SK-N-SH (cell line): ENCODE results near the gene SNX8. TPM values are rescaled to one million over a fixed set of nuclear protein-coding genes. Genes with fewer than 3 reads are reported as not detected.

Source experiments
- CTCF ChIA-PET: fragments of 300-600, 350-600 bp; formaldehyde crosslinking; extraction: SDS; loops from one replicate; lab custom pipeline; 2021; lab: Yijun Ruan, JAX
- POLR2A ChIA-PET: fragments of 350-600 bp; sonication (Branson Sonifier 250); formaldehyde crosslinking; extraction: SDS; loops from one replicate; lab custom pipeline; 2020; ENCODE audit warnings: antibody characterized with exemption, inconsistent platforms; lab: Yijun Ruan, JAX
- DNase-seq: peaks from one replicate; pipeline ENCODE4 v3.0.0; 2012
- H2AFZ ChIP-seq: fragments of 200-600 bp; sonication (generic); 2 replicates; pipeline ENCODE4 v1.8.1; 2016; ENCODE audit warnings: antibody characterized with exemption, mild to moderate bottlenecking, low read depth
- H3F3A ChIP-seq: fragments of 200-600 bp; sonication (generic); replicated peaks from 2 replicates; pipeline ENCODE3; 2016; ENCODE audit warnings: antibody characterized with exemption, mild to moderate bottlenecking; ENCODE audit not compliant: insufficient read depth
- H3K27ac ChIP-seq, 2 experiments: fragments of 200-500 bp in 1 of 2; fragments of 200-600 bp in 1 of 2; sonication (Bioruptor generic) in 1 of 2; sonication (generic), shearing (Covaris generic) in 1 of 2; 2 replicates each; pipeline versions ENCODE4 v1.5.1 to v1.6.1; 2014 to 2016; ENCODE audit warnings: low read depth in 2 of 2, inconsistent platforms in 1 of 2, low read length in 1 of 2, mild to moderate bottlenecking in 1 of 2, mixed read lengths in 1 of 2
- H3K27me3 ChIP-seq: fragments of 200-600 bp; sonication (generic), shearing (Covaris generic); 2 replicates; pipeline ENCODE4 v1.6.1; 2016; ENCODE audit warnings: mixed run types; ENCODE audit not compliant: insufficient read depth
- H3K36me3 ChIP-seq, 2 experiments: fragments of 200-500 bp in 1 of 2; fragments of 200-600 bp in 1 of 2; sonication (Bioruptor generic) in 1 of 2; sonication (generic) in 1 of 2; replicated peaks in 1 of 2; 2 replicates each; pipeline versions ENCODE3 to v1.5.1; 2014 to 2016; ENCODE audit warnings: low read length in 1 of 2, mild to moderate bottlenecking in 1 of 2; ENCODE audit not compliant: insufficient read depth in 2 of 2, control insufficient read depth in 1 of 2
- H3K4me1 ChIP-seq, 2 experiments: fragments of 200-500 bp in 1 of 2; fragments of 200-600 bp in 1 of 2; sonication (Bioruptor generic) in 1 of 2; sonication (generic), shearing (Covaris generic) in 1 of 2; 2 replicates each; pipeline versions ENCODE4 v1.5.1 to v1.6.1; 2014 to 2016; ENCODE audit warnings: low read depth in 1 of 2, low read length in 1 of 2, mixed run types in 1 of 2; ENCODE audit not compliant: insufficient read depth in 2 of 2, control insufficient read depth in 1 of 2
- H3K4me2 ChIP-seq: fragments of 200-600 bp; sonication (generic), shearing (Covaris generic); 2 replicates; pipeline ENCODE4 v1.6.1; 2017; ENCODE audit warnings: mixed run types
- H3K4me3 ChIP-seq, 2 experiments: fragments of 200-500 bp in 1 of 2; fragments of 200-600 bp in 1 of 2; sonication (Bioruptor generic) in 1 of 2; sonication (generic), shearing (Covaris generic) in 1 of 2; 2 replicates each; pipeline versions ENCODE4 v1.5.1 to v1.8.1; 2014 to 2016; ENCODE audit warnings: low read depth in 2 of 2, inconsistent platforms in 1 of 2, low read length in 1 of 2, mild to moderate bottlenecking in 1 of 2, mixed read lengths in 1 of 2, moderate library complexity in 1 of 2
- H3K79me2 ChIP-seq: fragments of 200-600 bp; sonication (generic); 2 replicates; pipeline ENCODE4 v1.8.1; 2017; ENCODE audit warnings: mild to moderate bottlenecking; ENCODE audit not compliant: insufficient read depth
- H3K9ac ChIP-seq: fragments of 200-600 bp; sonication (generic); 2 replicates; pipeline ENCODE4 v1.6.1; 2017; ENCODE audit warnings: mixed run types
- H3K9me2 ChIP-seq: fragments of 200-600 bp; sonication (generic); 2 replicates; pipeline ENCODE4 v1.6.1; 2017; ENCODE audit warnings: mixed run types
- H3K9me3 ChIP-seq: fragments of 200-600 bp; sonication (generic); 2 replicates; pipeline ENCODE4 v1.6.1; 2017; ENCODE audit warnings: mixed run types, mild to moderate bottlenecking, moderate library complexity
- H4K20me1 ChIP-seq: fragments of 200-600 bp; sonication (generic); 2 replicates; pipeline ENCODE4 v1.6.1; 2017; ENCODE audit warnings: mild to moderate bottlenecking, mixed run types; ENCODE audit not compliant: insufficient read depth
- CHD2 ChIP-seq: fragments of 150-350 bp; IDR thresholded peaks from 2 replicates; pipeline ENCODE4 v1.6.1; 2018; ENCODE audit warnings: low read length; ENCODE audit not compliant: partially characterized antibody
- NFIC ChIP-seq: IDR thresholded peaks from 2 replicates; pipeline ENCODE4 v1.4.0; 2012; ENCODE audit warnings: borderline replicate concordance
- POLR2AphosphoS5 ChIP-seq: IDR thresholded peaks from 2 replicates; pipeline ENCODE4 v1.6.1; 2012; ENCODE audit warnings: low read depth, low read length
- SMC3 ChIP-seq: IDR thresholded peaks from 2 replicates; pipeline ENCODE4 v1.6.1; 2012; ENCODE audit warnings: low read depth, low read length, improper control_type of control experiment
- TAF1 ChIP-seq: IDR thresholded peaks from 2 replicates; pipeline ENCODE4 v1.6.1; 2012; ENCODE audit warnings: low read depth, mild to moderate bottlenecking, low read length, moderate library complexity, borderline replicate concordance
- TCF12 ChIP-seq: IDR thresholded peaks from 2 replicates; pipeline ENCODE4 v1.4.0; 2012
- TEAD4 ChIP-seq: IDR thresholded peaks from 2 replicates; pipeline ENCODE4 v1.4.0; 2012; ENCODE audit warnings: mild to moderate bottlenecking, borderline replicate concordance; ENCODE audit not compliant: insufficient read depth
- YY1 ChIP-seq: IDR thresholded peaks from 2 replicates; pipeline ENCODE4 v1.4.0; 2012; ENCODE audit warnings: low read depth, mild to moderate bottlenecking
- WGBS: methylation state at CpG from one replicate; pipeline ENCODE4 v1.1.6; 2017; ENCODE audit warnings: low lambda C conversion rate; 5-methylcytosine and 5-hydroxymethylcytosine counted together
- polyA plus RNA-seq, 3 experiments: library from polyadenylated mRNA; depleted of rRNA; stranded (reverse); fragments of >200 nt; gene quantifications; 2 replicates each; pipeline ENCODE4 v1.2.3, GENCODE V29; 2012
- TF ChIP-seq, protein P1 (sequence below): fragments of 150-350 bp; IDR thresholded peaks from 2 replicates; pipeline ENCODE4 v1.6.1; 2016; ENCODE audit warnings: mild to moderate bottlenecking, low read depth, low read length
- TF ChIP-seq, protein P2 (sequence below): IDR thresholded peaks from 2 replicates; pipeline ENCODE4 v1.4.0; 2012; ENCODE audit warnings: low read depth
- TF ChIP-seq, protein P3 (sequence below): fragments of 200-600 bp; sonication (generic); IDR thresholded peaks from 2 replicates; pipeline ENCODE4 v1.6.1; 2017; ENCODE audit warnings: antibody characterized with exemption, mild to moderate bottlenecking, moderate library complexity
- TF ChIP-seq, protein P4 (sequence below): IDR thresholded peaks from 2 replicates; pipeline ENCODE4; 2012

The SNX8 gene
- polyA plus RNA-seq, 1 of the 3 experiments (the other 2 are of a cell fraction), result 20.6 TPM

DNA sequence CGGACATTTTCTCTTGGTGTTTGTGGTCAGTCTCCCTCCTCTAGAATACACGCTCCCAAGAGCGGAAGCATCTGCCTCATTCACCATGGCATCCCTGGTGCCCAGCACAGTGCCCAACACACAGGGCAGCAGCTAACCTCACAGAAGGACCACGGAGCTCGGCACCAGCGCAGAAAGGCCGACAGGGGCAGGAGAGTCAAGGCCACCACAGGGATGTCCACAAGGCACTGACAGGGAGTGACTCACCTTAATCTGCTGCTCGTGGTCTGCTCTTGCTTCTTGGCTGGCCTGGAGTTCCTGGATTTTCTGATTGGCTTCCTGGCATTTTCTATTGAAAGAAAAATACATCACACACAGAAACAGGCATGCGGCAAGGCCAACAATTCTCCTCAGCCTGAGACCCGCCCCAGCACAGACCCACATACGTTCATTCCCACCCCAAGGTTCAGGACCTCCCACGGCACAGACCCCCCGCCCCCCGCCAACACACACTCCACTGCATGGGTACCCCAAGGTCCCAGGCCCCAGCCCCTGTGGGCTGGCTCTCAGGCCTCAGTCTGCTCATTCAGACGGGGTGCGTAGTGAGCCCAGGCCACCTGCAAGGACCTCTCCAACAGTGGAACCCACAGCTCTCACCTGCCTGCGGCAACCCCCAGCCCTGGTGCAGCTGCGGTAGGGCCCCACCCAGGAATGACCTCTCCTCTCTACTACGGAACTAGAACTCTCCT lies 96.4 kb downstream of the SNX8 start:
- no peaks in the 10 kb centered on the region for H3K27me3 ChIP-seq
- no peak overlapping the region for H3K9ac ChIP-seq
- no peak overlapping the region for H3K4me3 ChIP-seq
- H4K20me1 ChIP-seq, result peaks cover 12% of the 10 kb centered on the region; the same call in 1 of the 2 replicates
- H3K9me3 ChIP-seq, result no peaks in the 10 kb centered on the region
- no peaks in the 10 kb centered on the region for H3F3A ChIP-seq
- WGBS, result 92% methylated on average over 15 of the region's 19 CpGs
- CTCF ChIA-PET, result interaction anchor here (1.2 kb wide), 1 partner anchor 60 kb away, joined by 3 read pairs; no protein-coding TSS in a partner anchor
- H3K36me3 ChIP-seq, result peaks cover 34 to 57% of the 10 kb centered on the region in 2 experiments
- H3K27ac ChIP-seq, result no peak overlapping the region
- TF ChIP-seq, protein P1, sequence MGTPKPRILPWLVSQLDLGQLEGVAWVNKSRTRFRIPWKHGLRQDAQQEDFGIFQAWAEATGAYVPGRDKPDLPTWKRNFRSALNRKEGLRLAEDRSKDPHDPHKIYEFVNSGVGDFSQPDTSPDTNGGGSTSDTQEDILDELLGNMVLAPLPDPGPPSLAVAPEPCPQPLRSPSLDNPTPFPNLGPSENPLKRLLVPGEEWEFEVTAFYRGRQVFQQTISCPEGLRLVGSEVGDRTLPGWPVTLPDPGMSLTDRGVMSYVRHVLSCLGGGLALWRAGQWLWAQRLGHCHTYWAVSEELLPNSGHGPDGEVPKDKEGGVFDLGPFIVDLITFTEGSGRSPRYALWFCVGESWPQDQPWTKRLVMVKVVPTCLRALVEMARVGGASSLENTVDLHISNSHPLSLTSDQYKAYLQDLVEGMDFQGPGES, result no peak
- TF ChIP-seq CHD2 (no peak), TEAD4 (no peak), YY1 (no peak), NFIC (no peak), SMC3 (no peak), POLR2AphosphoS5 (no peak), TCF12 (no peak), TAF1 (no peak)
- TF ChIP-seq, protein P2, sequence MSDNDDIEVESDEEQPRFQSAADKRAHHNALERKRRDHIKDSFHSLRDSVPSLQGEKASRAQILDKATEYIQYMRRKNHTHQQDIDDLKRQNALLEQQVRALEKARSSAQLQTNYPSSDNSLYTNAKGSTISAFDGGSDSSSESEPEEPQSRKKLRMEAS, result no peak
- TF ChIP-seq, protein P3, sequence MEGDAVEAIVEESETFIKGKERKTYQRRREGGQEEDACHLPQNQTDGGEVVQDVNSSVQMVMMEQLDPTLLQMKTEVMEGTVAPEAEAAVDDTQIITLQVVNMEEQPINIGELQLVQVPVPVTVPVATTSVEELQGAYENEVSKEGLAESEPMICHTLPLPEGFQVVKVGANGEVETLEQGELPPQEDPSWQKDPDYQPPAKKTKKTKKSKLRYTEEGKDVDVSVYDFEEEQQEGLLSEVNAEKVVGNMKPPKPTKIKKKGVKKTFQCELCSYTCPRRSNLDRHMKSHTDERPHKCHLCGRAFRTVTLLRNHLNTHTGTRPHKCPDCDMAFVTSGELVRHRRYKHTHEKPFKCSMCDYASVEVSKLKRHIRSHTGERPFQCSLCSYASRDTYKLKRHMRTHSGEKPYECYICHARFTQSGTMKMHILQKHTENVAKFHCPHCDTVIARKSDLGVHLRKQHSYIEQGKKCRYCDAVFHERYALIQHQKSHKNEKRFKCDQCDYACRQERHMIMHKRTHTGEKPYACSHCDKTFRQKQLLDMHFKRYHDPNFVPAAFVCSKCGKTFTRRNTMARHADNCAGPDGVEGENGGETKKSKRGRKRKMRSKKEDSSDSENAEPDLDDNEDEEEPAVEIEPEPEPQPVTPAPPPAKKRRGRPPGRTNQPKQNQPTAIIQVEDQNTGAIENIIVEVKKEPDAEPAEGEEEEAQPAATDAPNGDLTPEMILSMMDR, result no peak
- TF ChIP-seq, protein P4, sequence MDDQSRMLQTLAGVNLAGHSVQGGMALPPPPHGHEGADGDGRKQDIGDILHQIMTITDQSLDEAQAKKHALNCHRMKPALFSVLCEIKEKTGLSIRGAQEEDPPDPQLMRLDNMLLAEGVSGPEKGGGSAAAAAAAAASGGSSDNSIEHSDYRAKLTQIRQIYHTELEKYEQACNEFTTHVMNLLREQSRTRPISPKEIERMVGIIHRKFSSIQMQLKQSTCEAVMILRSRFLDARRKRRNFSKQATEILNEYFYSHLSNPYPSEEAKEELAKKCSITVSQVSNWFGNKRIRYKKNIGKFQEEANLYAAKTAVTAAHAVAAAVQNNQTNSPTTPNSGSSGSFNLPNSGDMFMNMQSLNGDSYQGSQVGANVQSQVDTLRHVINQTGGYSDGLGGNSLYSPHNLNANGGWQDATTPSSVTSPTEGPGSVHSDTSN, result no peak
- DNase-seq, result no peak
- POLR2A ChIA-PET, result no interaction called here
- H3K9me2 ChIP-seq, result no peaks in the 10 kb centered on the region
- no peak overlapping the region for H3K4me2 ChIP-seq
- H2AFZ ChIP-seq, result no peak overlapping the region
- H3K79me2 ChIP-seq, result peaks cover 20% of the 10 kb centered on the region; the same call in 1 of the 2 replicates
- no peaks in the 10 kb centered on the region for H3K4me1 ChIP-seq
